HG02870 (cell line): ENCODE data around the gene RIPPLY3.
"Not testable (repeated sequence)": the region's sequence is repeated elsewhere in the genome, so short reads cannot be mapped to it uniquely, and the experiment has no call there.

Source experiments
- ATAC-seq: cut with Tn5 transposase; IDR thresholded peaks from one replicate; pipeline ENCODE4 v1.9.1; 2021; ENCODE audit warnings: mild to moderate bottlenecking, moderate library complexity; ENCODE audit not compliant: unreplicated experiment

RIPPLY3 gene

DNA sequence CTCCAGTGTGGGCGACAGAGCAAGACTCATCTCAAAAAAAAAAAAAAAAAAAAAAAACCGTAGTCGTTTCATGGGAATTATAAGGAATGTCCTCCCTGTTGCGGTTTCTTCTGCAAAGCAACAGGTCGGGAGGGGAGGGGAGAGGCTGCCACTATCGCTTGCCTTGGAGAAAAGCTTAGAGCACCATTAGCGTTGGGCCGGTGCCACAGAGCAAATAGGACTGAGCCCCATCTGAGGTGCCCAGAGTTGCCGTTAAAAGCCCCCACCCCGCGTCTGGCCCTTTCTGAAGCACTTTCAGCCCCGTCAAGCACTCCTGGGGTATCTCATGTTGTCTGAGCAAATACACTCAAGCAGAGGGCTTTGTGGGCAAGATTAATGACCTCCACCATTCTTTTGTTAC lies 2.2 kb downstream of the RIPPLY3 start:
- ATAC-seq = no peak

DNA sequence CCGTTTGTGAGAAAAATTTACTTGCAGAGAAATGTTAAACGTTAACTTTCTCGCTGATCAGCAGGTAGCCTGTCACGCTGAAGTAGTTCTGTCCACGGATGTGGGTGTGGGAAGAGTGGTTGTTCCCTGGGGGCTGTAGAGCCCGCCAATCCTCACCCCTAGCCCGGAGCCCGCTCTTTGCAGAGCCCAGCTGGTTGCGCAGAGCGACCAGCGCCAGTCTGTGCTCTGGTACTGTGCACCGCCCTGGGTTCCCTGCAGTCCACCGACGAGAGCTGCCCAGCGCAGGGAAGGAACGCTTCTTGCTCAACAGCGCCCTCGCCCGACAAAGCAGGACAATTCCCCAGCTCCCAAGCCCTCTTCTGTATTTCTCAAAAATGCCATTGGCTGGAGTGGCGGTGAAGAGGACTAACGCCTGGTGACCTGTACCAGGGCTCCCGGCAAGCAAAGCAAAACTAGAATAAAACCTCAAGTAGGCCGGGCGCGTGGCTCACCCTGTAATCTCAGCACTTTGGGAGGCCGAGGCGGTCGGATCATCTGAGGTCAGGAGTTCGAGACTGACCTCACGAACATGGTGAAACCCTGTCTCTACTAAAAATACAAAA lies 3.3 kb downstream of the RIPPLY3 start:
- peak; percentile 70 for ATAC-seq

GRCh38 chr21:37017951-37018679 lies 11.6 kb downstream of the RIPPLY3 start:
- ATAC-seq = no peak

DNA sequence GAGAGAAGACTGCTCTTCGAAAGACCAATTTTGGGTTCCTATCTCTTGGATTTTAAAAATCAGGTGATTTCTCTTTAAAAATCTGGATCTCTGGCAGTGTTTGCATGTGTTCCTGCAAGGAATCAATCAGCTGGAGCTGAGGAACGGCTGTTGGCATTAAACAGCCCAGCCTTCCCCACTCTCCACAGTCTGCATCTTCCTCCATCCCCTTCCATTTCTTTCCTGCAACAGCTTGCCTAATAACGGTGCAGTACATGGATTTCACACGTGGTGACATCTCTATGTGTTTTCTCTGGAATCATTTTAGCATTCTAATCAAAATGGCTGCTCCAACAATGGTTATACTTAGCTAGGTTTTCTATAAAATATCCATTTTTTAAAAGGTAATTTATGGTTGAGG lies 20.0 kb downstream of the RIPPLY3 start:
- ATAC-seq = no peak

- no peak for ATAC-seq
Measured at GRCh38 chr21:37028570-37028969, 22.1 kb downstream of the RIPPLY3 start.

DNA sequence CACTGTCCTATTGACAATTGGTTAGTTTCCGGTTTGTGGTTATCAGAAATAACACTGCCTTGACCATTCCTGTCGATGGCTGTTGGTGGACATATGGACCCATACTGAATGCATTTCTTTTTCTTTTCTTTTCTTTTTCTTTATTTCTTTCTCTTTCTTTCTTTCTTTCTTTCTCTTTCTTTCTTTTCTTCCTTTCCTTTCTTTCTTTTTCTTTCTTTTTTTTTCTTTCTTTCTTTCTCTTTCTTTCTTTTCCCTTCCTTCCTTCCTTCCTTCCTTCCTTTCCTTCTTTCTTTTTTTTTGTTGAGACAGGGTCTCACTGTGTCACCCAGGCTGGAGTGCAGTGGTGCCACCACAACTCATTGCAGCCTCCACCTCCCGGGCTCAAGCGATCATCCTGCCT lies 24.4 kb downstream of the RIPPLY3 start:
- no peak for ATAC-seq

- ATAC-seq = no peak
Measured at GRCh38 chr21:37032293-37032692, 25.8 kb downstream of the RIPPLY3 start.

- ATAC-seq = no peak
Measured at GRCh38 chr21:37032877-37033471, 26.5 kb downstream of the RIPPLY3 start.

GRCh38 chr21:37034394-37034793 lies 27.9 kb downstream of the RIPPLY3 start:
- ATAC-seq = not testable (repeated sequence)

- ATAC-seq = no peak
Measured at GRCh38 chr21:37036177-37036576, 29.7 kb downstream of the RIPPLY3 start.

- ATAC-seq = no peak
Measured at GRCh38 chr21:37039411-37040075, 33.0 kb downstream of the RIPPLY3 start.

DNA sequence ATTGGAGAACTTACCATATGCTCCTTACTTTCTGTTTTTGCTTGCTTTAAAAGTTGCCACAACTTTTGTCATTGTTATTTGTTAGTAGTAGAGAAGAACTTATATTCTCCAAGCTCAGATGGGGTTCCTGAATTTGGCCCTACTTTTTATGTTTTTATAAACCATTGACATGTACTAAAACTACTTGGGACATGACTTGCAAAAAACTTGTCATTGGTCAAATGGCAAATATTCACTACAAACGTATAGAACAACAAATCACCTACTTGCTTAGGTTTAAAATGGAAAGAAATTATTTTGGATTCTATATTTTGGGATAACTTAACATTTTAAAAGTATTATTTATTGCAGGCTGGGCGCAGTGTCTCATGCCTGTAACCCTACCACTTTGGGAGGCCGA lies 33.7 kb downstream of the RIPPLY3 start:
- ATAC-seq = no peak

GRCh38 chr21:37041706-37042271 lies 35.3 kb downstream of the RIPPLY3 start:
- ATAC-seq = no peak

GRCh38 chr21:37043818-37044217 lies 37.3 kb downstream of the RIPPLY3 start:
- ATAC-seq = no peak

- no peak for ATAC-seq
Measured at GRCh38 chr21:37044643-37045042, 38.1 kb downstream of the RIPPLY3 start.

- ATAC-seq = no peak
Measured at GRCh38 chr21:37045149-37045548, 38.6 kb downstream of the RIPPLY3 start.

- ATAC-seq = no peak
Measured at GRCh38 chr21:37045556-37045955, 39.1 kb downstream of the RIPPLY3 start.

- no peak for ATAC-seq
Measured at GRCh38 chr21:37047079-37047478, 40.6 kb downstream of the RIPPLY3 start.

GRCh38 chr21:37049741-37050140 lies 43.2 kb downstream of the RIPPLY3 start:
- ATAC-seq = not testable (repeated sequence)

DNA sequence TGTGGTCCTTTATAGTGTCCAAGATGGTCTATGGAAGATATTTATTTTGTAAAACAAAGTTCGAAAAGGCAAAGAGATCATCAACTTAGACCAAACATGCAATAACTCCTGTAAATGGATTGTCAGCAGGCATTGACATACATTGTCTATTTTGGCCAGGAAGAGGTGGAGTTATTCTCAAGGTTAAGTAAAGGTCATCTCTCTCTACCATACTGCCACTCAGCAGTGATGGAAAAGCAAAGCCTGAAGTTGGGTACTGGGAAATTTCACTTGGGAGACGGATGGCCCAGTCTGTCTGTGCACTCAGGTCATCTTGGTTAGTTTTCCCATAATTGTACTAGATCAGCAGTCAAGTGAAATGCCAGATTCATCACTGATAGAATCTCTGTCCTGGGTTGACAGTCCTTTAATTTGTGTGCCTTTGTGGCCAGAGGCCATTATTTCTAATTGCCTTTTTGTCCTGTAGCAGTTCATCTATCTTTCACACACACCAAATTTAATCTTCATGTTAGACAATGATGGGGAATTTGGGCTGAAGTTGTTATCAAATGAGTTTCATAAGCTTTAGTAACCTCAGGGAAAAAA lies 48.9 kb downstream of the RIPPLY3 start:
- ATAC-seq = no peak

DNA sequence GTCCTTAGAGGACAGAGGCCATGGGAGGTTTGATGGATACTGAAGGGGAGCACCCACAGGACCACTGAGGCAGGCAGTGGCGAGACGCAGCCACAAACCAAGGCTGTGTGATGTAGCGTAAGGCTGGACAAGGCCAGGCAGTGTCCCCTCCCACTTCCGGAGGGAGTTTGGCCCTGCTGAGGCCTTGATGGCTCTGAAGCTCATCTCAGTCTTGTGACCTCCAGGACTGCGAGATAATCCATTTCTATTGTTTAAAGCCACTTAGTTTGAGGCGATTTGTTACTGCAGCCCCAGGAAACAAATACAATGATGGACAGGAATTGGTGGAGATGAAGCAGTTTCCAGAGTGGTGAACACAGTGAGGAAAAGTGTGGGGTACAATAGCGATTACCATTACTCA lies 51.1 kb downstream of the RIPPLY3 start:
- no peak for ATAC-seq
